SK-N-SH treated with all-trans-retinoic acid at 6 μM for 48 hours (cell line): ENCODE measurements around the gene MIOS.

Source experiments
- ATAC-seq: fragments of 200-7000 bp; cut with Tn5 transposase; 3 replicates; pipeline ENCODE4 v1.9.1; 2020; ENCODE audit warnings: mild to moderate bottlenecking, moderate library complexity
- ARNTL ChIP-seq: fragments of 450-650 bp; formaldehyde crosslinking; IDR thresholded peaks from 2 replicates; pipeline ENCODE4 v1.5.0; 2020; ENCODE audit warnings: low read depth, mild to moderate bottlenecking, moderate library complexity, borderline replicate concordance
- BACH2 ChIP-seq: fragments of 250-450 bp; sonication (Bioruptor Pico); IDR thresholded peaks from 2 replicates; pipeline ENCODE4 v1.9.0; 2021; ENCODE audit warnings: mild to moderate bottlenecking, borderline replicate concordance
- CSDC2 ChIP-seq: fragments of 250-450 bp; sonication (Bioruptor Pico); IDR thresholded peaks from 2 replicates; pipeline ENCODE4 v1.5.0; 2020; ENCODE audit warnings: mild to moderate bottlenecking, moderate library complexity
- ESRRG ChIP-seq: fragments of 250-450 bp; sonication (Bioruptor Pico); IDR thresholded peaks from 2 replicates; pipeline ENCODE4 v1.6.1; 2021; ENCODE audit warnings: mild to moderate bottlenecking
- GLIS3 ChIP-seq: fragments of 250-450 bp; sonication (Bioruptor Pico); IDR thresholded peaks from 2 replicates; pipeline ENCODE4 v1.5.0; 2020; ENCODE audit warnings: mild to moderate bottlenecking, moderate library complexity
- ISL1 ChIP-seq: fragments of 250-450 bp; sonication (Bioruptor Pico); IDR thresholded peaks from 2 replicates; pipeline ENCODE4 v2.1.2; 2022; ENCODE audit warnings: mild to moderate bottlenecking, moderate library complexity
- OSR1 ChIP-seq: fragments of 250-450 bp; sonication (Bioruptor Pico); IDR thresholded peaks from 2 replicates; pipeline ENCODE4 v1.8.0; 2022; ENCODE audit warnings: moderate library complexity, mild to moderate bottlenecking, inconsistent platforms
- RARB ChIP-seq: fragments of 250-450 bp; sonication (Bioruptor Pico); IDR thresholded peaks from 2 replicates; pipeline ENCODE4 v1.8.0; 2021; ENCODE audit warnings: mild to moderate bottlenecking, moderate library complexity
- SNAI2 ChIP-seq: fragments of 250-450 bp; sonication (Bioruptor Pico); IDR thresholded peaks from 2 replicates; pipeline ENCODE4 v1.5.0; 2020; ENCODE audit warnings: mild to moderate bottlenecking, moderate library complexity
- TCF4 ChIP-seq: fragments of 250-450 bp; sonication (Bioruptor Pico); IDR thresholded peaks from 2 replicates; pipeline ENCODE4 v1.8.0; 2021; ENCODE audit warnings: mild to moderate bottlenecking, moderate library complexity, borderline replicate concordance
- TOX ChIP-seq: fragments of 250-450 bp; sonication (Bioruptor Pico); IDR thresholded peaks from 2 replicates; pipeline ENCODE4 v1.8.0; 2021; ENCODE audit warnings: mild to moderate bottlenecking, moderate library complexity, borderline replicate concordance
- ZC3H10 ChIP-seq: fragments of 250-450 bp; sonication (Bioruptor Pico); IDR thresholded peaks from 2 replicates; pipeline ENCODE4 v1.5.1; 2021; ENCODE audit warnings: mild to moderate bottlenecking, moderate library complexity
- ZFP3 ChIP-seq: fragments of 250-450 bp; sonication (Bioruptor Pico); IDR thresholded peaks from 2 replicates; pipeline ENCODE4 v1.5.0; 2020; ENCODE audit warnings: mild to moderate bottlenecking, moderate library complexity
- ZFP30 ChIP-seq: fragments of 450-650 bp; formaldehyde crosslinking; IDR thresholded peaks from 2 replicates; pipeline ENCODE4 v1.5.0; 2022; ENCODE audit warnings: mild to moderate bottlenecking, moderate library complexity
- ZNF565 ChIP-seq: fragments of 450-650 bp; formaldehyde crosslinking; conservative IDR thresholded peaks from 2 replicates; pipeline ENCODE4 v1.5.0; 2020; ENCODE audit warnings: low read depth, mild to moderate bottlenecking, moderate library complexity
- ZNF70 ChIP-seq: fragments of 450-650 bp; formaldehyde crosslinking; IDR thresholded peaks from 2 replicates; pipeline ENCODE4 v1.5.0; 2020; ENCODE audit warnings: mild to moderate bottlenecking, moderate library complexity
- ZNF8 ChIP-seq: fragments of 450-650 bp; formaldehyde crosslinking; IDR thresholded peaks from 2 replicates; pipeline ENCODE4 v1.5.0; 2020; ENCODE audit warnings: mild to moderate bottlenecking, moderate library complexity
- TF ChIP-seq, protein P1 (sequence below): fragments of 250-450 bp; sonication (Bioruptor Pico); IDR thresholded peaks from 2 replicates; pipeline ENCODE4 v1.5.1; 2021; ENCODE audit warnings: mild to moderate bottlenecking, moderate library complexity
- TF ChIP-seq, protein P2 (sequence below): fragments of 250-450 bp; sonication (Bioruptor Pico); IDR thresholded peaks from 2 replicates; pipeline ENCODE4 v1.5.1; 2020; ENCODE audit warnings: low read depth, mild to moderate bottlenecking, moderate library complexity
- TF ChIP-seq, protein P3 (sequence below): fragments of 250-450 bp; sonication (Bioruptor Pico); IDR thresholded peaks from 2 replicates; pipeline ENCODE4 v1.8.0; 2020; ENCODE audit warnings: mild to moderate bottlenecking, moderate library complexity, borderline replicate concordance
- TF ChIP-seq, protein P4 (sequence below): fragments of 250-450 bp; sonication (Bioruptor Pico); IDR thresholded peaks from 2 replicates; pipeline ENCODE4 v1.8.0; 2021; ENCODE audit warnings: low read depth, mild to moderate bottlenecking, moderate library complexity, borderline replicate concordance
- TF ChIP-seq, protein P5 (sequence below): fragments of 250-450 bp; sonication (Bioruptor Pico); IDR thresholded peaks from 2 replicates; pipeline ENCODE4 v1.5.0; 2020; ENCODE audit warnings: mild to moderate bottlenecking, moderate library complexity

Gene MIOS

DNA sequence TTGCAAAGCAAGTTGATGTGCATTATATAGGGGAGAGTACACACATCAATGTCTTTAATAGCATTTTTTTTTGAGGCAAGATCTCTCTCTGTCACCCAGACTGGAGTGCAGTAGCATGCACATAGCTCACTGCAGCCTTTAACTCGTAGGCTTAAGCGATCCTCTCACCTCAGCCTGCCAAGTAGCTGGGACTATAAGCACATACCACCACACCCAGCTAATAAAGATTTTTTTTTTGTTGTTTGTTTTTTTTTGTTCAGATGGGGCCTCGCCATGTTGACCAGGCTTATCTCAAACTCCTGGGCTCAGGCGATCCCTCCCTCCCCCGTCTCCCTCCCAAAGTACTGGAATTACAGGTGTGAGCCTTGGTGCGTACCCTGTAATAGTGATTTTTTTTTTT is 75.4 kb downstream of the MIOS start:
- ATAC-seq, result no peak
- TF ChIP-seq ARNTL (CRISPR knock-in tag) (no peak), TOX (no peak), ESRRG (no peak), ZFP3 (CRISPR knock-in tag) (no peak), ZNF8 (no peak), ZC3H10 (CRISPR knock-in tag) (no peak), ZNF70 (CRISPR knock-in tag) (no peak), GLIS3 (no peak), OSR1 (CRISPR knock-in tag) (no peak), RARB (no peak), CSDC2 (no peak), SNAI2 (CRISPR knock-in tag) (no peak), TCF4 (CRISPR knock-in tag) (no peak), BACH2 (CRISPR knock-in tag) (no peak), ZFP30 (CRISPR knock-in tag) (no peak)
- TF ChIP-seq, protein P1, sequence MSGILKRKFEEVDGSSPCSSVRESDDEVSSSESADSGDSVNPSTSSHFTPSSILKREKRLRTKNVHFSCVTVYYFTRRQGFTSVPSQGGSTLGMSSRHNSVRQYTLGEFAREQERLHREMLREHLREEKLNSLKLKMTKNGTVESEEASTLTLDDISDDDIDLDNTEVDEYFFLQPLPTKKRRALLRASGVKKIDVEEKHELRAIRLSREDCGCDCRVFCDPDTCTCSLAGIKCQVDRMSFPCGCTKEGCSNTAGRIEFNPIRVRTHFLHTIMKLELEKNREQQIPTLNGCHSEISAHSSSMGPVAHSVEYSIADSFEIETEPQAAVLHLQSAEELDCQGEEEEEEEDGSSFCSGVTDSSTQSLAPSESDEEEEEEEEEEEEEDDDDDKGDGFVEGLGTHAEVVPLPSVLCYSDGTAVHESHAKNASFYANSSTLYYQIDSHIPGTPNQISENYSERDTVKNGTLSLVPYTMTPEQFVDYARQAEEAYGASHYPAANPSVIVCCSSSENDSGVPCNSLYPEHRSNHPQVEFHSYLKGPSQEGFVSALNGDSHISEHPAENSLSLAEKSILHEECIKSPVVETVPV (CRISPR knock-in tag), result no peak
- TF ChIP-seq, protein P2, sequence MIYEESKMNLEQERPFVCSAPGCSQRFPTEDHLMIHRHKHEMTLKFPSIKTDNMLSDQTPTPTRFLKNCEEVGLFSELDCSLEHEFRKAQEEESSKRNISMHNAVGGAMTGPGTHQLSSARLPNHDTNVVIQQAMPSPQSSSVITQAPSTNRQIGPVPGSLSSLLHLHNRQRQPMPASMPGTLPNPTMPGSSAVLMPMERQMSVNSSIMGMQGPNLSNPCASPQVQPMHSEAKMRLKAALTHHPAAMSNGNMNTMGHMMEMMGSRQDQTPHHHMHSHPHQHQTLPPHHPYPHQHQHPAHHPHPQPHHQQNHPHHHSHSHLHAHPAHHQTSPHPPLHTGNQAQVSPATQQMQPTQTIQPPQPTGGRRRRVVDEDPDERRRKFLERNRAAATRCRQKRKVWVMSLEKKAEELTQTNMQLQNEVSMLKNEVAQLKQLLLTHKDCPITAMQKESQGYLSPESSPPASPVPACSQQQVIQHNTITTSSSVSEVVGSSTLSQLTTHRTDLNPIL (CRISPR knock-in tag), result no peak
- TF ChIP-seq, protein P3, sequence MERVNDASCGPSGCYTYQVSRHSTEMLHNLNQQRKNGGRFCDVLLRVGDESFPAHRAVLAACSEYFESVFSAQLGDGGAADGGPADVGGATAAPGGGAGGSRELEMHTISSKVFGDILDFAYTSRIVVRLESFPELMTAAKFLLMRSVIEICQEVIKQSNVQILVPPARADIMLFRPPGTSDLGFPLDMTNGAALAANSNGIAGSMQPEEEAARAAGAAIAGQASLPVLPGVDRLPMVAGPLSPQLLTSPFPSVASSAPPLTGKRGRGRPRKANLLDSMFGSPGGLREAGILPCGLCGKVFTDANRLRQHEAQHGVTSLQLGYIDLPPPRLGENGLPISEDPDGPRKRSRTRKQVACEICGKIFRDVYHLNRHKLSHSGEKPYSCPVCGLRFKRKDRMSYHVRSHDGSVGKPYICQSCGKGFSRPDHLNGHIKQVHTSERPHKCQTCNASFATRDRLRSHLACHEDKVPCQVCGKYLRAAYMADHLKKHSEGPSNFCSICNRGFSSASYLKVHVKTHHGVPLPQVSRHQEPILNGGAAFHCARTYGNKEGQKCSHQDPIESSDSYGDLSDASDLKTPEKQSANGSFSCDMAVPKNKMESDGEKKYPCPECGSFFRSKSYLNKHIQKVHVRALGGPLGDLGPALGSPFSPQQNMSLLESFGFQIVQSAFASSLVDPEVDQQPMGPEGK (CRISPR knock-in tag), result no peak
- TF ChIP-seq, protein P4, sequence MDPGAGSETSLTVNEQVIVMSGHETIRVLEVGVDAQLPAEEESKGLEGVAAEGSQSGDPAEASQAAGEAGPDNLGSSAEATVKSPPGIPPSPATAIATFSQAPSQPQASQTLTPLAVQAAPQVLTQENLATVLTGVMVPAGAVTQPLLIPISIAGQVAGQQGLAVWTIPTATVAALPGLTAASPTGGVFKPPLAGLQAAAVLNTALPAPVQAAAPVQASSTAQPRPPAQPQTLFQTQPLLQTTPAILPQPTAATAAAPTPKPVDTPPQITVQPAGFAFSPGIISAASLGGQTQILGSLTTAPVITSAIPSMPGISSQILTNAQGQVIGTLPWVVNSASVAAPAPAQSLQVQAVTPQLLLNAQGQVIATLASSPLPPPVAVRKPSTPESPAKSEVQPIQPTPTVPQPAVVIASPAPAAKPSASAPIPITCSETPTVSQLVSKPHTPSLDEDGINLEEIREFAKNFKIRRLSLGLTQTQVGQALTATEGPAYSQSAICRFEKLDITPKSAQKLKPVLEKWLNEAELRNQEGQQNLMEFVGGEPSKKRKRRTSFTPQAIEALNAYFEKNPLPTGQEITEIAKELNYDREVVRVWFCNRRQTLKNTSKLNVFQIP (CRISPR knock-in tag), result no peak
- TF ChIP-seq, protein P5, sequence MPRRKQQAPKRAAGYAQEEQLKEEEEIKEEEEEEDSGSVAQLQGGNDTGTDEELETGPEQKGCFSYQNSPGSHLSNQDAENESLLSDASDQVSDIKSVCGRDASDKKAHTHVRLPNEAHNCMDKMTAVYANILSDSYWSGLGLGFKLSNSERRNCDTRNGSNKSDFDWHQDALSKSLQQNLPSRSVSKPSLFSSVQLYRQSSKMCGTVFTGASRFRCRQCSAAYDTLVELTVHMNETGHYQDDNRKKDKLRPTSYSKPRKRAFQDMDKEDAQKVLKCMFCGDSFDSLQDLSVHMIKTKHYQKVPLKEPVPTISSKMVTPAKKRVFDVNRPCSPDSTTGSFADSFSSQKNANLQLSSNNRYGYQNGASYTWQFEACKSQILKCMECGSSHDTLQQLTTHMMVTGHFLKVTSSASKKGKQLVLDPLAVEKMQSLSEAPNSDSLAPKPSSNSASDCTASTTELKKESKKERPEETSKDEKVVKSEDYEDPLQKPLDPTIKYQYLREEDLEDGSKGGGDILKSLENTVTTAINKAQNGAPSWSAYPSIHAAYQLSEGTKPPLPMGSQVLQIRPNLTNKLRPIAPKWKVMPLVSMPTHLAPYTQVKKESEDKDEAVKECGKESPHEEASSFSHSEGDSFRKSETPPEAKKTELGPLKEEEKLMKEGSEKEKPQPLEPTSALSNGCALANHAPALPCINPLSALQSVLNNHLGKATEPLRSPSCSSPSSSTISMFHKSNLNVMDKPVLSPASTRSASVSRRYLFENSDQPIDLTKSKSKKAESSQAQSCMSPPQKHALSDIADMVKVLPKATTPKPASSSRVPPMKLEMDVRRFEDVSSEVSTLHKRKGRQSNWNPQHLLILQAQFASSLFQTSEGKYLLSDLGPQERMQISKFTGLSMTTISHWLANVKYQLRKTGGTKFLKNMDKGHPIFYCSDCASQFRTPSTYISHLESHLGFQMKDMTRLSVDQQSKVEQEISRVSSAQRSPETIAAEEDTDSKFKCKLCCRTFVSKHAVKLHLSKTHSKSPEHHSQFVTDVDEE, result no peak

DNA sequence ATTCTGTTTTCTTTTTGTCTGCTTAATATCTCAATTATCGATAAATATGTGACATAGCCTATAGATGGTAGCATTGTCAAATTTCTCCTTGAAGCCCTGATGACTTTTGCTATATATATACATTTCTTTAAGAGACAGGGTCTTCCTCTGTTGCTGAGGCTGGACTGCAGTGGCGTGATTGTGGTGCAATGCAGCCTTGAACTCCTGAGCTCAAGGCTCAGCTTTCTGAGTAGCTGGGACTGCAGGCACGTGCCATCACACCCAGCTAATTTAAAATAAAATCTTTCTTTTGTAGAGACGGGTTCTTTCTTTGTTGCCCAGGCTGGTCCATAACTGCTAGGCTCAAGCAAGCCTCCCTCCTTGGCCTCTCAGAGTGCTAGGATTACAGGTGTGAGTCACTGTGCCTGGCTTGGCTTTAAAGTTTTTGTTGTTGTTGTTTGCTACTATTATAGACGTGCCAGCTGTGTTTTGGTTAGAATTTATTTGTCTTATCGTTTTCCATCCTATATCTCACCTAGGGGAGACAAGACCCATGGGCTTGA is 80.9 kb downstream of the MIOS start:
- TF ChIP-seq GLIS3, result no peak
- TF ChIP-seq, protein P2 (CRISPR knock-in tag), result no peak
- no peak for TF ChIP-seq ISL1 (CRISPR knock-in tag)
- TF ChIP-seq ZFP30 (CRISPR knock-in tag), result no peak
- no peak for TF ChIP-seq ESRRG
- TF ChIP-seq, protein P3 (CRISPR knock-in tag), result no peak
- TF ChIP-seq ZNF8, result no peak
- no peak for TF ChIP-seq OSR1 (CRISPR knock-in tag)
- no peak for TF ChIP-seq CSDC2
- no peak for TF ChIP-seq TOX
- no peak for TF ChIP-seq ZNF70 (CRISPR knock-in tag)
- no peak for TF ChIP-seq ZNF565 (CRISPR knock-in tag)
- TF ChIP-seq TCF4 (CRISPR knock-in tag), result no peak
- ATAC-seq, result no peak
